Peyer's patch (tissue), 4 donors: ENCODE measurements around the gene RPL19. TPM values are rescaled to one million over a fixed set of nuclear protein-coding genes. Genes with fewer than 3 reads are reported as not detected.
A peak's percentile ranks its signal among the peaks of the same experiment; 100 is the strongest.

Source experiments
- DNase-seq, 3 donors: peaks; one replicate each; pipeline ENCODE4 v3.0.0-alpha.2; 2017 to 2019
- H3K27ac ChIP-seq, 4 donors: fragments of 200-600 bp; sonication (generic); one replicate each; pipeline ENCODE4 v1.5.1; 2016 to 2019
- H3K27me3 ChIP-seq, 2 donors: fragments of 200-600 bp; sonication (generic); one replicate each; pipeline ENCODE4 v1.5.1; 2019
- H3K36me3 ChIP-seq, 3 donors: fragments of 200-600 bp; sonication (generic); one replicate each; pipeline ENCODE4 v1.5.1; 2016 to 2019
- H3K4me1 ChIP-seq, 4 donors: fragments of 200-600 bp; sonication (generic); one replicate each; pipeline ENCODE4 v1.5.1; 2016 to 2019
- H3K4me3 ChIP-seq, 4 donors: fragments of 200-600 bp; sonication (generic); 1 replicate in 3 of 4; 2 replicates in 1 of 4; pipeline ENCODE4 v1.5.1; 2016 to 2019; ENCODE audit warnings: mild to moderate bottlenecking in 1 of 4
- H3K9me3 ChIP-seq, 4 donors: fragments of 200-600 bp; sonication (generic); one replicate each; pipeline ENCODE4 v1.5.1; 2016 to 2019; ENCODE audit warnings: mild to moderate bottlenecking in 1 of 4
- POLR2A ChIP-seq, 2 donors: fragments of 450-650 bp; IDR thresholded peaks; one replicate each; pipeline ENCODE4 v1.5.1; 2017; ENCODE audit warnings: antibody characterized with exemption in 2 of 2, mild to moderate bottlenecking in 2 of 2, moderate library complexity in 2 of 2
- total RNA-seq, 4 donors: library from RNA; depleted of rRNA; stranded (reverse); fragments of >200 nt; gene quantifications; one replicate each; pipeline ENCODE4 v1.1.0, GENCODE V29; 2016
- TF ChIP-seq, protein P1 (sequence below), 6 experiments: fragments of 450-650 bp in 4 of 6; fragments of 200-600 bp in 2 of 6; sonication (generic) in 1 of 6; IDR thresholded peaks; one replicate each; pipeline ENCODE4 v1.5.1; 2017 to 2019; ENCODE audit warnings: antibody characterized with exemption in 6 of 6, mild to moderate bottlenecking in 3 of 6, moderate library complexity in 1 of 6

RPL19 gene
- total RNA-seq, 4 donors from 2014 or later, result 932 to 2,029 (median 1,420) TPM

DNA sequence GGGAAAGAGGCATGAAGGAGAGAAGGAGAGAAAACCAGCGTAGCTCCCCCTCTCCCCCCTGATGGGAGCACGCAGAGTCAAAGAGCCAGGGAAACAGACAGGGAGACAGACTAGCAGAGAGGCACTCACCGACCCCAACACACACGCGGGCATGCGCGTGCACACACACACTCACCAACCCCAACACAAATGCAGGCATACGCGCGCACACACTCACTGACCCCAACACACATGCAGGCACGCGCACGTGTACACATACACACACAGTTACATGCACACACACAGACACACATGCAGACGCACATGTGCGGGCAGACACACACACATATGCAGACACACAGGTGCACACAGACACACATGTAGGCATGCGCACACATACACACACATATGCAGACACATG, 7.2 kb upstream of the RPL19 start:
- Histone ChIP-seq H3K4me1 (peaks cover 0 to 14% (median 12%) of the 10 kb centered on the region in 4 donors), H3K4me3 (no peak overlapping the region), H3K36me3 (peaks cover 0 to 3% (median 0%) of the 10 kb centered on the region in 3 donors), H3K27ac (no peak overlapping the region), H3K27me3 (no peaks in the 10 kb centered on the region), H3K9me3 (no peaks in the 10 kb centered on the region)
- DNase-seq, result no peak
- TF ChIP-seq POLR2A (IDR thresholded peaks at IDR 0.05), result no peak
- TF ChIP-seq, protein P1, sequence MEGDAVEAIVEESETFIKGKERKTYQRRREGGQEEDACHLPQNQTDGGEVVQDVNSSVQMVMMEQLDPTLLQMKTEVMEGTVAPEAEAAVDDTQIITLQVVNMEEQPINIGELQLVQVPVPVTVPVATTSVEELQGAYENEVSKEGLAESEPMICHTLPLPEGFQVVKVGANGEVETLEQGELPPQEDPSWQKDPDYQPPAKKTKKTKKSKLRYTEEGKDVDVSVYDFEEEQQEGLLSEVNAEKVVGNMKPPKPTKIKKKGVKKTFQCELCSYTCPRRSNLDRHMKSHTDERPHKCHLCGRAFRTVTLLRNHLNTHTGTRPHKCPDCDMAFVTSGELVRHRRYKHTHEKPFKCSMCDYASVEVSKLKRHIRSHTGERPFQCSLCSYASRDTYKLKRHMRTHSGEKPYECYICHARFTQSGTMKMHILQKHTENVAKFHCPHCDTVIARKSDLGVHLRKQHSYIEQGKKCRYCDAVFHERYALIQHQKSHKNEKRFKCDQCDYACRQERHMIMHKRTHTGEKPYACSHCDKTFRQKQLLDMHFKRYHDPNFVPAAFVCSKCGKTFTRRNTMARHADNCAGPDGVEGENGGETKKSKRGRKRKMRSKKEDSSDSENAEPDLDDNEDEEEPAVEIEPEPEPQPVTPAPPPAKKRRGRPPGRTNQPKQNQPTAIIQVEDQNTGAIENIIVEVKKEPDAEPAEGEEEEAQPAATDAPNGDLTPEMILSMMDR (IDR thresholded peaks at IDR 0.05), result no peak

DNA sequence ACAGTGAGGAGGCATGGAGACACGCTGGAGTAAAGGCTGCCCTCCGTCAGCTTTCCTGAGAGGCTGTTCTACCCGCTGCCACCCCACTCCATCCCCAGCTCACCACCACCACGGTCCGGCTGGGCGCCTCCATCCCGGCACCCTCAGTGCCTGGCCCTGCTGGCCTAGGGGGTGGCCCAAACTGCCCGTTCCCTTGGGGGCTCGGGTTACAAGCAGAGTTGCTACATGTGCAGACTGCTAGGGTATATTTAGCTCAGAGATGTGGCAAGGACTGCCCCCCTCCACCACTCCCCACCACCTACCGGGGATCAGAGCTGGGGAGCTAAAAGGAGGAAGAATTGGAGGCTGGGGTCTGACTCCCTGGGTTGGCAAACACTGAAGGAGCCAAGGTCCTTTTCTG, 6.7 kb upstream of the RPL19 start:
- H3K9me3 ChIP-seq, result no peaks in the 10 kb centered on the region
- no peak for DNase-seq
- H3K27me3 ChIP-seq, result no peaks in the 10 kb centered on the region
- peaks cover 0 to 16% (median 14%) of the 10 kb centered on the region in 4 donors for H3K4me1 ChIP-seq
- H3K27ac ChIP-seq, result no peak overlapping the region
- peaks cover 0 to 3% (median 0%) of the 10 kb centered on the region in 3 donors for H3K36me3 ChIP-seq
- TF ChIP-seq POLR2A (IDR thresholded peaks at IDR 0.05), result no peak
- TF ChIP-seq, protein P1 (IDR thresholded peaks at IDR 0.05), result no peak
- H3K4me3 ChIP-seq, result no peak overlapping the region

DNA sequence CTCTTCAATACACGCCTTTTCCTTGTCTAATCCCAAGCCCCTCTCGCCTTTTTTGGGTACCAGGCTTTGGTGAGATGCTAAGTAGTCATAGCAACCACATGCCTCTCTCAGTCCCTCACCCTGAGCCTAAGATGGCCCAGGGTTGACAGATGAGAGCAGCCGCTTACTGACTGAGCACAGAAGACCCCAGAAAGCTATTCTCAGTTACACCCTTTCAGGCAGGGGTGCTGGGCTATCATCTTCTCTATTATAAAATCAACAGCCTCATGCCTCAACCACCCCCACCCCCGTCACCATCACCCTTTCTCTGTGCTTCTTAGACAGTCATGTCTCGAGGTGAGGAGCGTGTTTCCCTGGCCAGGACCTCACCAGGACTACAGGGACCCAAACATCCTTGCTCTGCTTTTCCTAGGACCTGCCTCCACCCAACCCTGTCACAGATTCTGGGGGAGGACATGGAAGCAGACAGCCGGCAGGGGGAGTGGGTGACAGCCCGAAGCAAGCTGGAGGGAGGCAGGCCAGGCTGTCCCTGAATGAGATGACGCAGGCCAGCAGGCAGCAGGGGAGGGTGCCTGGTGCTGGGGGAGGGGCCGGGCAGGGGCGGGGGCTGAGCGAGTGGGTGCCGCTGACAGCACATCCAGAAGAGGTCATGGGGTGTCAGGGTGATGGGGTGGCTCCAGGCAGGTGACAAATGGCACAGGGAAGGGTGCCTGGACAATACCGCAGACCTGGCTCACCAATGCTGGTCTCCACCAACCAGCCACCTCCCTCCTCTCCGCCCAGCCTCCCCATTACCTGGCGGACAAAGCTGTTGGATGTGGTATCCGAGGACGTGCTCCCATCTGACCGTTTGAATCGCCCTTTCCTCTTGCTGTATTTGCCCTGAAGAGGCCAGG, 5.7 kb upstream of the RPL19 start:
- Histone ChIP-seq H3K4me3 (no peak overlapping the region), H3K36me3 (peaks cover 0 to 3% (median 0%) of the 10 kb centered on the region in 3 donors), H3K27me3 (no peaks in the 10 kb centered on the region), H3K4me1 (peaks cover 0 to 16% (median 14%) of the 10 kb centered on the region in 4 donors), H3K9me3 (no peaks in the 10 kb centered on the region), H3K27ac (no peak overlapping the region)
- no peak for TF ChIP-seq POLR2A (IDR thresholded peaks at IDR 0.05)
- TF ChIP-seq, protein P1 (IDR thresholded peaks at IDR 0.05), result peak in 1 of 6 experiments; percentile 3
- DNase-seq, result no peak

DNA sequence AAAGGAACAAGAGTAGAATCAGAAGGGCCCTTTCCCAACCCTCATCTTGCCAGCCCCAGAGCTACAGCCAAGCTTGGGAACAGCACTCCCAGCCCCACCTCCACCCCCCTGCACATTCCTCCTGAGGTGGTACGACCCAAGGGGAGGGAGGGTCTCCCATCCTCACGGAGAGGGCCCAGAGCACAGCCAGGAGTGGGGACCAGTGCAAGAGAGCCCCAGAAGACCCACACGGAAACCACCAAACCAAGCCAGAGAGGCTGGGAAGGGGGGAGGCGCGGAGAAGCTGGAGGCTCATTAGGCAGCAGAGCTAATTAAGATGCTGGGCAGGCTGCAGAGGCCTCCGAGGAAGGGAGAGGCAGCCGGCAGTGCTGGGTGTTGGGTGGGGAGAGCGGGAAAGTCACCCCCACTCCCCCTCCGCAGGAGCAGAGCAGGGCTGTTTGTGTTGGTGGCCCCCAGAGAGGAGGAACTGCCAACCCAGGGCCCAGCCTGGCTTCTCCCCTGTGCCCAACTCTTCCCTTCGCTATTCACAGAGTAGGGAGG, 5.0 kb upstream of the RPL19 start:
- no peaks in the 10 kb centered on the region for H3K9me3 ChIP-seq
- no peak for TF ChIP-seq POLR2A (IDR thresholded peaks at IDR 0.05)
- TF ChIP-seq, protein P1 (IDR thresholded peaks at IDR 0.05), result no peak
- no peak overlapping the region for H3K4me3 ChIP-seq
- H3K27ac ChIP-seq, result no peak overlapping the region
- DNase-seq, result no peak
- no peaks in the 10 kb centered on the region for H3K27me3 ChIP-seq
- H3K4me1 ChIP-seq, result peaks cover 0 to 16% (median 14%) of the 10 kb centered on the region in 4 donors
- H3K36me3 ChIP-seq, result peaks cover 0 to 2% (median 0%) of the 10 kb centered on the region in 3 donors

DNA sequence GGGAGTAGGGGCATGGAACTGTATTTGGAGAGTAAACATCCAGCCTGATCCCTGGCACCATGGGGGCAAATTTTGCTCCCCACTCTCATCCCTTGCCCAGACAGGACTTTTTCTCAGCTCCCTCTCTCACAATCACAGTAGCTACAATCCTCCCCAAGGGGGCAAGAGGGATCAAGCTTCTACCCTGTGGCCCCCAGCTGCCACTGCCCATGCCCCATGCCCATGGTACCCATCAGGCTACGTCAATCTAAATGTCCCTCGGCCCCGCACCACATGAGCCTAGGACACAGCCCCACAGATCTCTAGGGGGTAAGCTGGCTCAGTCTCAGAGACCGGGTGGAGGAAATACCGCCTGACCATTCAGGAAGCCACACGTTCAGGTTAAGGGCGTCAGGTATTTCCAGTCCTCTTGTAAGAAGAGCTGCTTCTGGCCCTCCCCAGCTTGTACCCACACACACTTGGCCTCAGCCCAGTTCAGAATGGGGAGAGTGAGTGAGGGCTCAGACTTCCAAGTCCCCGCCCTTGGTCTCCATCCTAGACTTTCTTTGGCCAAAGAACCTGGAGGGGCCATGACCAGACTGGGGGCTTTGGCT, 4.4 kb upstream of the RPL19 start:
- Histone ChIP-seq H3K27me3 (no peaks in the 10 kb centered on the region), H3K27ac (peak overlapping the region in 2 of 4 donors; percentile 5 to 79), H3K9me3 (no peaks in the 10 kb centered on the region), H3K36me3 (no peaks in the 10 kb centered on the region), H3K4me1 (peaks cover 0 to 16% (median 14%) of the 10 kb centered on the region in 4 donors), H3K4me3 (no peak overlapping the region)
- DNase-seq, result peak in 2 of 3 donors; percentile 40 to 69
- TF ChIP-seq, protein P1 (IDR thresholded peaks at IDR 0.05), result no peak
- TF ChIP-seq POLR2A (IDR thresholded peaks at IDR 0.05), result no peak
